A673 (cell line): ENCODE measurements around the gene ANKRD2.

Source experiments
- CTCF ChIP-seq: fragments of 300-800, 200-600 bp; sonication (generic); conservative IDR thresholded peaks from 2 replicates; pipeline ENCODE4 v1.5.1; 2017; ENCODE audit warnings: low read depth, mild to moderate bottlenecking, antibody characterized with exemption, low read length, moderate library complexity, mixed read lengths
- EZH2 ChIP-seq: fragments of 200-600 bp; sonication (generic); IDR thresholded peaks from 2 replicates; pipeline ENCODE4 v1.6.1; 2017; ENCODE audit warnings: borderline replicate concordance, low read depth, mild to moderate bottlenecking, mixed read lengths, antibody characterized with exemption, low read length; ENCODE audit not compliant: poor library complexity, severe bottlenecking

GRCh38 chr10:97525086-97525485 is 47.5 kb upstream of the ANKRD2 start:
- TF ChIP-seq CTCF (no peak), EZH2 (no peak)
